K562 (cell line): ENCODE data around the gene GMPR. TPM values are rescaled to one million over a fixed set of nuclear protein-coding genes. Genes with fewer than 3 reads are reported as not detected.

Experiments
- CBFA2T3 ChIP-seq: fragments of 450-650 bp; IDR thresholded peaks from 2 replicates; pipeline ENCODE4 v1.6.1; 2017
- CHD7 ChIP-seq: fragments of 200-600 bp; sonication (generic); IDR thresholded peaks from one replicate; pipeline ENCODE4 v1.6.1; 2012; ENCODE audit warnings: mild to moderate bottlenecking, low read depth, low read length, inconsistent platforms
- FIP1L1 ChIP-seq: fragments of 200-400 bp; formaldehyde crosslinking; IDR thresholded peaks from 2 replicates; pipeline ENCODE4 v1.6.1; 2018; ENCODE audit warnings: mild to moderate bottlenecking, low read depth, low read length; ENCODE audit not compliant: poor library complexity, severe bottlenecking
- NKRF ChIP-seq: fragments of 450-650 bp; IDR thresholded peaks from 2 replicates; pipeline ENCODE4 v1.6.1; 2016; ENCODE audit warnings: borderline replicate concordance
- NR0B1 ChIP-seq: fragments of 450-650 bp; IDR thresholded peaks from one replicate; pipeline ENCODE4 v1.6.1; 2018; ENCODE audit warnings: mild to moderate bottlenecking, moderate library complexity; ENCODE audit not compliant: partially characterized antibody
- NR4A1 ChIP-seq, 2 experiments: fragments of 250-450 bp in 1 of 2; fragments of 450-650 bp in 1 of 2; sonication (Bioruptor Pico) in 1 of 2; IDR thresholded peaks; 2 replicates each; pipeline versions ENCODE4 v1.4.0 to v1.6.1; 2016 to 2020; ENCODE audit warnings: mild to moderate bottlenecking in 2 of 2, missing compliant biosample characterization in 1 of 2, missing genetic modification characterization in 1 of 2, moderate library complexity in 1 of 2
- SMARCA5 ChIP-seq: fragments of 450-650 bp; IDR thresholded peaks from 2 replicates; pipeline ENCODE4 v1.6.1; 2016
- THAP12 ChIP-seq: fragments of 250-450 bp; sonication (Bioruptor Pico); IDR thresholded peaks from 2 replicates; pipeline ENCODE4 v1.9.0; 2021; ENCODE audit warnings: mild to moderate bottlenecking, inconsistent platforms
- ZNF57 ChIP-seq: fragments of 450-650 bp; formaldehyde crosslinking; IDR thresholded peaks from 2 replicates; pipeline ENCODE4 v1.4.0; 2020; ENCODE audit warnings: mild to moderate bottlenecking, moderate library complexity
- polyA plus RNA-seq, 8 experiments: library from polyadenylated mRNA; depleted of rRNA in 4 of 8; stranded (reverse) in 5 of 8; unstranded in 3 of 8; fragments of >200 nt; fragmentation: Nextera tagmentation in 2 of 8; fragmentation: Illumina TruSeq in 1 of 8; extraction: Ambion mirVana in 2 of 8; extraction: Trizol in 1 of 8; gene quantifications; 2 replicates each; pipeline versions ENCODE4 v1.2.1 to v1.2.3, GENCODE V29; 2011 to 2014; ENCODE audit warnings: inconsistent platforms in 1 of 8, missing spikeins in 1 of 8
- total RNA-seq, 7 experiments: library from RNA; depleted of rRNA in 6 of 7; stranded (reverse); fragments of >200 nt in 6 of 7; fragmentation: Illumina TruSeq in 2 of 7; extraction: Trizol in 2 of 7; gene quantifications; 2 replicates each; pipeline versions ENCODE4 v1.2.1 to v1.2.3, GENCODE V29; 2011 to 2021; ENCODE audit warnings: low replicate concordance in 1 of 7

GMPR gene
- total and polyA plus RNA-seq, 9 of the 15 experiments (the other 6 are each of a cell fraction or from before 2014, with no cell fraction given) = 34.6 to 83.7 (median 49.8) TPM

GRCh38 chr6:16322666-16323312 is 84.4 kb downstream of the GMPR start (continued):
- TF ChIP-seq CHD7 (no peak), THAP12 (no peak), CBFA2T3 (no peak; the same call in 1 of the 2 replicates), NR0B1 (no peak), ZNF57 (no peak), SMARCA5 (0 out of 2 replicates have a peak, but pooled peaks have one; percentile 17), FIP1L1 (no peak), NKRF (peak; percentile 18; the same call in 1 of the 2 replicates), NR4A1 (CRISPR knock-in tag; IDR thresholded peaks at IDR 0.05) (no peak), NR4A1 (tag; IDR thresholded peaks at IDR 0.05) (0 out of 2 replicates have a peak, but pooled peaks have one; percentile 63)
